Ascending aorta (tissue), 2 donors: ENCODE measurements around the gene L2HGDH. TPM values are rescaled to one million over a fixed set of nuclear protein-coding genes. Genes with fewer than 3 reads are reported as not detected.
"Not testable (repeated sequence)": the region's sequence is repeated elsewhere in the genome, so short reads cannot be mapped to it uniquely, and the experiment has no call there.

ENCODE experiments used
- DNase-seq, 2 donors: peaks; one replicate each; pipeline ENCODE4 v3.0.0-alpha.2; 2019; ENCODE audit warnings: low spot score in 2 of 2
- H3K27ac ChIP-seq, 2 donors: fragments of 200-600 bp; sonication (generic); one replicate each; pipeline ENCODE4 v1.5.1; 2016 to 2017; ENCODE audit warnings: mild to moderate bottlenecking in 1 of 2
- H3K27me3 ChIP-seq: fragments of 200-600 bp; sonication (generic); one replicate; pipeline ENCODE4 v1.5.1; 2017
- H3K36me3 ChIP-seq, 2 donors: fragments of 200-600 bp; sonication (generic); one replicate each; pipeline ENCODE4 v1.5.1; 2016
- H3K4me1 ChIP-seq, 2 donors: fragments of 200-600 bp; sonication (generic); one replicate each; pipeline ENCODE4 v1.5.1; 2016 to 2017; ENCODE audit warnings: mild to moderate bottlenecking in 1 of 2
- H3K4me3 ChIP-seq, 2 donors: fragments of 200-600 bp; sonication (generic); one replicate each; pipeline ENCODE4 v1.5.1; 2016 to 2017; ENCODE audit warnings: mild to moderate bottlenecking in 1 of 2
- H3K9me3 ChIP-seq, 2 donors: fragments of 200-600 bp; sonication (generic); one replicate each; pipeline ENCODE4 v1.5.1; 2016
- CTCF ChIP-seq, 3 experiments: fragments of 200-600 bp in 2 of 3; fragments of 450-650 bp in 1 of 3; sonication (generic) in 2 of 3; IDR thresholded peaks; one replicate each; pipeline ENCODE4 v1.5.1; 2016 to 2019; ENCODE audit warnings: antibody characterized with exemption in 3 of 3, mild to moderate bottlenecking in 1 of 3, moderate library complexity in 1 of 3
- intact Hi-C: fragments of 100-400 bp; cut with DNase I; formaldehyde crosslinking; loops from one replicate; pipeline ENCODE4 v1.15.1; 2023
- total RNA-seq: library from RNA; depleted of rRNA; stranded (reverse); fragments of >200 nt; gene quantifications from one replicate; pipeline ENCODE4 v1.1.0, GENCODE V29; 2016

The L2HGDH gene
- total RNA-seq, 1 donor from 2014 or later, result 1.5 TPM

DNA sequence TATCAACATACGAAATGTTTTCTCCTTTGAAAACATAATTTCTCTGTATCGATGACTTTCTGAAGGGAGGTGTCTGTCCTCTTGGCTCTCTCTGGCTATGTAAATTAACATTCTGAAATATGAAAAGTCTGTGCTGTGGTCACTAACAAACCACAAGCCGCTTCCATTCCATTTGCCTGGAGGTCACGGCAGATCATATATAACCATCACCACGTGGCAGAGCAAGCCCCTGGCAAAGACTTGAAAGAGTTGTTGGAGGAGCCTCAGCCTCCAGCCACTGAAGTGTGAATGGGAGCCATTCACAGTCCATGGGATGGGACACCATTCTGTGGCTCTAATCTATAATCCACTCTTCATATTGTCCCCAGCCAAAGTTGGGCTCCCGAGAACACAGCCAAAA, 45.1 kb upstream of the L2HGDH start:
- DNase-seq, result no peak
- no peaks in the 10 kb centered on the region for H3K36me3 ChIP-seq
- H3K27ac ChIP-seq, result no peak overlapping the region
- no peak for TF ChIP-seq CTCF (IDR thresholded peaks at IDR 0.05)
- no peaks in the 10 kb centered on the region for H3K27me3 ChIP-seq
- no peaks in the 10 kb centered on the region for H3K4me1 ChIP-seq
- H3K9me3 ChIP-seq, result no peaks in the 10 kb centered on the region
- intact Hi-C loops, result no loop called here
- no peak overlapping the region for H3K4me3 ChIP-seq

DNA sequence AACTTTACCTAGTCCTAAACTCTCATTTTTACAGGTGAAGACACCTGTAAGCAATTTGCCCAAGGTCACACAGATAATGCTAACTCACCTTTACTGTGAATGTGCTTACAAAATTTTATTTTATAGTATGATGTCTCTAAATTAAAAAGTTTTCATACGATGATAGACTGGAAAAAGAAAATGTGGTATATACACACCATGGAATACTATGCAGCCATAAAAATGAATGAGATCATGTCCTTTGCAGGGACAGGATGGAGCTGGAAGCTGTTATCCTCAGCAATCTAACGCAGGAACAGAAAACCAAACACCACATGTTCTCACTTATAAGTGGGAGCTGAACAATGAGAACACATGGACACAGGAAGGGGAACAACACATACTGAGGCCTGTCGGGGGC, 44.3 kb upstream of the L2HGDH start:
- H3K9me3 ChIP-seq, intact Hi-C loops, H3K4me3 ChIP-seq, H3K27ac ChIP-seq, DNase-seq, H3K4me1 ChIP-seq, H3K27me3 ChIP-seq, H3K36me3 ChIP-seq: not testable (repeated sequence)

DNA sequence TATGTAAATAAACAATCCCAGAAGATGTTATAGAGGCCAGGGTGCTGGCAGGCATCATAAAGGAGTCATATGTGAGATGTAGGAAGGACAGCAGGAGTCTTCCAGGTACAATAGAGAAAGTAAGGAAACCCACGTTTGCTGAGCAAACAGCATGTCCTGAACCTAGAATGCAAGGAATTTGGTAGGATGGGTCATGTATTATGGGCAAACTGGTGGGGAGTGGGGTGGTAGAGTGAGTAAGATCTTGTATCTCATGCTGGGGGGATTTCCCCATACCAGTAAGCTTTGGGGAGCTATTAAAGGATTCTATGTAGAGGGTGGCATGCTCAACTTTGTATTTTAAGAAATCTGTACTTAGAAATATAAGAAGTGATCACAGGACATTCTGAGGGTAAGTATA, 43.7 kb upstream of the L2HGDH start:
- no peaks in the 10 kb centered on the region for H3K4me1 ChIP-seq
- intact Hi-C loops, result no loop called here

GRCh38 chr14:50354527-50354926, 42.5 kb upstream of the L2HGDH start:
- intact Hi-C loops, result no loop called here
- Histone ChIP-seq H3K27ac (no peak overlapping the region), H3K36me3 (no peaks in the 10 kb centered on the region), H3K9me3 (no peaks in the 10 kb centered on the region), H3K4me3 (no peak overlapping the region), H3K27me3 (no peaks in the 10 kb centered on the region), H3K4me1 (no peaks in the 10 kb centered on the region)
- no peak for DNase-seq
- no peak for TF ChIP-seq CTCF (IDR thresholded peaks at IDR 0.05)

More for the DNA sequence above, 43.7 kb upstream of the L2HGDH start:
- H3K27me3 ChIP-seq, result no peaks in the 10 kb centered on the region
- H3K4me3 ChIP-seq, result no peak overlapping the region
- H3K36me3 ChIP-seq, result no peaks in the 10 kb centered on the region
- no peaks in the 10 kb centered on the region for H3K9me3 ChIP-seq
- TF ChIP-seq CTCF (IDR thresholded peaks at IDR 0.05), result no peak
- H3K27ac ChIP-seq, result no peak overlapping the region
- DNase-seq, result no peak

GRCh38 chr14:50353126-50353525, 41.1 kb upstream of the L2HGDH start:
- Histone ChIP-seq H3K4me3 (no peak overlapping the region), H3K27me3 (no peaks in the 10 kb centered on the region), H3K36me3 (no peaks in the 10 kb centered on the region), H3K27ac (no peak overlapping the region), H3K9me3 (no peaks in the 10 kb centered on the region), H3K4me1 (no peaks in the 10 kb centered on the region)
- intact Hi-C loops, result no loop called here
- TF ChIP-seq CTCF (IDR thresholded peaks at IDR 0.05), result no peak
- no peak for DNase-seq

DNA sequence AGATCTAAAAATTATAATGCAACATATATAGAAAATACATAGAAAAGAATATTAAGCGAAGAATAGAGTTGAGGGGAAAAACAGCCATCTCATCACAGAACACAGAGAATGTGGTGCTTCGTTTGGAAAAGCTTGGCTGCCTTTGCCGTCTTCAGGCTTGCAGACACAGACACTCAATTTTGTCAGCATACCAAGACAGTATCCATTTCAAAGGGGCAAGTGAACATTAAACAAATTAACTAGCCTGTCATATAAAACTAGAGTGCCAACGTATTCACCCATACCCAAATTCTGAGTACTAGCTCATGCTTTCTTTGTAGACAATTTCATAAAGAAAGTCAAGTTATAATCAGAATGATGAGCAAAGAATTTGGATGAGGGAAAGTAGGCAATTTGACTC, 40.6 kb upstream of the L2HGDH start:
- TF ChIP-seq CTCF (IDR thresholded peaks at IDR 0.05), result no peak
- H3K4me3 ChIP-seq, result no peak overlapping the region
- H3K9me3 ChIP-seq, result no peaks in the 10 kb centered on the region
- H3K27ac ChIP-seq, result no peak overlapping the region
- no peak for DNase-seq
- H3K36me3 ChIP-seq, result no peaks in the 10 kb centered on the region
- H3K27me3 ChIP-seq, result no peaks in the 10 kb centered on the region
- intact Hi-C loops, result no loop called here
- no peaks in the 10 kb centered on the region for H3K4me1 ChIP-seq
